Osteoblast (primary cell): ENCODE results near the gene CFAP126. TPM values are rescaled to one million over a fixed set of nuclear protein-coding genes. Genes with fewer than 3 reads are reported as not detected.
"Not testable (repeated sequence)": the region's sequence is repeated elsewhere in the genome, so short reads cannot be mapped to it uniquely, and the experiment has no call there.

Experiments used
- DNase-seq: peaks from one replicate; pipeline ENCODE4 v3.0.0; 2011; ENCODE audit warnings: low spot score, mixed read lengths; ENCODE audit not compliant: insufficient read length; ENCODE audit errors: missing footprints
- H2AFZ ChIP-seq: 2 replicates; pipeline ENCODE4 v1.6.0; 2011; ENCODE audit warnings: mild to moderate bottlenecking, low read length
- H3K27ac ChIP-seq: 2 replicates; pipeline ENCODE4 v1.5.1; 2011; ENCODE audit warnings: mild to moderate bottlenecking, low read depth, low read length, moderate library complexity
- H3K27me3 ChIP-seq: 2 replicates; pipeline ENCODE4 v1.6.0; 2012; ENCODE audit warnings: mild to moderate bottlenecking, control low read depth, inconsistent platforms, low read length, moderate library complexity; ENCODE audit not compliant: insufficient read depth
- H3K36me3 ChIP-seq: 2 replicates; pipeline ENCODE4 v1.5.1; 2011; ENCODE audit warnings: mild to moderate bottlenecking, low read length, control low read depth, moderate library complexity; ENCODE audit not compliant: insufficient read depth
- H3K4me1 ChIP-seq: 2 replicates; pipeline ENCODE4 v1.5.1; 2011; ENCODE audit warnings: mild to moderate bottlenecking, low read length, control low read depth, moderate library complexity; ENCODE audit not compliant: insufficient read depth
- H3K4me2 ChIP-seq: 2 replicates; pipeline ENCODE4 v1.6.0; 2011; ENCODE audit warnings: mild to moderate bottlenecking, low read length; ENCODE audit not compliant: insufficient read depth
- H3K4me3 ChIP-seq: fragments of 200-600 bp; sonication (generic); 3 replicates; pipeline ENCODE4 v1.5.1; 2012; ENCODE audit warnings: mild to moderate bottlenecking, low read length, inconsistent platforms; ENCODE audit not compliant: insufficient read depth
- H3K79me2 ChIP-seq: 2 replicates; pipeline ENCODE4 v1.6.0; 2012; ENCODE audit warnings: mild to moderate bottlenecking, low read length, control low read depth, inconsistent platforms; ENCODE audit not compliant: insufficient read depth
- H3K9me3 ChIP-seq: 2 replicates; pipeline ENCODE4 v1.5.1; 2011; ENCODE audit warnings: low read depth, low read length, control low read depth
- H4K20me1 ChIP-seq: 2 replicates; pipeline ENCODE4 v1.6.0; 2012; ENCODE audit warnings: mild to moderate bottlenecking, low read length, control low read depth; ENCODE audit not compliant: insufficient read depth
- total RNA-seq: library from RNA; depleted of rRNA; stranded (reverse); fragments of >200 nt; gene quantifications from 2 replicates; pipeline ENCODE4 v1.2.3, GENCODE V29; 2012
- TF ChIP-seq, protein P1 (sequence below): IDR thresholded peaks from 2 replicates; pipeline ENCODE4 v1.5.1; 2011; ENCODE audit warnings: mild to moderate bottlenecking, low read depth, low read length, moderate library complexity; ENCODE audit errors: extremely low read depth

The CFAP126 gene
- total RNA-seq, 1 donor: not detected

DNA sequence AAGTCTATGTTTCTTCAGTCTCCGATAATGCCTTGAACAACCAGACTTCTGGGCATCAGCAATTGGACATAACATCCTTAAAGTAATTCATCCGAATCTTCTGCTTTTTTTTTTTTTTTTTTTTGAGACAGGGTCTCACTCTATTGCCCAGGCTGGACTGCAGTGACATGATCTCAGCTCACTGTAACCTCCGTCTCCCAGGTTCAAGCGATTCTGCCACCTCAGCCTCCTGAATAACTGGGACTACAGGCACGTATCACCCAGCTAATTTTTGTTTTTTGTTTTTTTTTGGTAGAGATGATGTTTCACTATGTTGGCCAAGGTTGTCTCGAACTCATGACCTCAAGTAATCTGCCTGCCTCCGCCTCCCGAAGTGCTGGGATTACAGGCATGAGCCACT, 23.9 kb upstream of the CFAP126 start:
- no peak overlapping the region for H2AFZ ChIP-seq

DNA sequence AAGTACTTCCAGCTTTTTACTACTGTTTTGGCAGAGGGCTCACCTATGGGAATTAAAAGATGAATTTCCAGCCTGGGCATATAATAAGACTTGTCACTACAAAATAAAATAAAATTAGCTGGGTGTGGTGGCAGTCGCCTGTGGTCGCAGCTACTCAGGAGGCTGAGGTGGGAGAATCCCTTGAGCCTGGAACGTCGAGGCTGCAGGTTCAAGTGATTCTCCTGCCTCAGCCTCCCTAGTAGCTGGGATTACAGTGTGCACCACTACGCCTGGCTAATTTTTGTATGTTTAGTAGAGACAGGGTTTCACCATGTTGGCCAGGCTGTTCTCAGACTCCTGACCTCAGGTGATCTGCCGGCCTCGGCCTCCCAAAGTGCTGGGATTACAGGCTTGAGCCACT, 23.5 kb upstream of the CFAP126 start:
- not testable (repeated sequence) for H3K27ac ChIP-seq, H3K79me2 ChIP-seq, H2AFZ ChIP-seq, DNase-seq, H3K9me3 ChIP-seq, H4K20me1 ChIP-seq, H3K36me3 ChIP-seq, H3K27me3 ChIP-seq, H3K4me3 ChIP-seq, H3K4me1 ChIP-seq
- H3K4me2 ChIP-seq: peak overlapping the region; percentile 94

More for the DNA sequence above, 23.9 kb upstream of the CFAP126 start:
- TF ChIP-seq, protein P1, sequence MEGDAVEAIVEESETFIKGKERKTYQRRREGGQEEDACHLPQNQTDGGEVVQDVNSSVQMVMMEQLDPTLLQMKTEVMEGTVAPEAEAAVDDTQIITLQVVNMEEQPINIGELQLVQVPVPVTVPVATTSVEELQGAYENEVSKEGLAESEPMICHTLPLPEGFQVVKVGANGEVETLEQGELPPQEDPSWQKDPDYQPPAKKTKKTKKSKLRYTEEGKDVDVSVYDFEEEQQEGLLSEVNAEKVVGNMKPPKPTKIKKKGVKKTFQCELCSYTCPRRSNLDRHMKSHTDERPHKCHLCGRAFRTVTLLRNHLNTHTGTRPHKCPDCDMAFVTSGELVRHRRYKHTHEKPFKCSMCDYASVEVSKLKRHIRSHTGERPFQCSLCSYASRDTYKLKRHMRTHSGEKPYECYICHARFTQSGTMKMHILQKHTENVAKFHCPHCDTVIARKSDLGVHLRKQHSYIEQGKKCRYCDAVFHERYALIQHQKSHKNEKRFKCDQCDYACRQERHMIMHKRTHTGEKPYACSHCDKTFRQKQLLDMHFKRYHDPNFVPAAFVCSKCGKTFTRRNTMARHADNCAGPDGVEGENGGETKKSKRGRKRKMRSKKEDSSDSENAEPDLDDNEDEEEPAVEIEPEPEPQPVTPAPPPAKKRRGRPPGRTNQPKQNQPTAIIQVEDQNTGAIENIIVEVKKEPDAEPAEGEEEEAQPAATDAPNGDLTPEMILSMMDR: no peak
- H3K4me3 ChIP-seq: no peak overlapping the region
- H3K79me2 ChIP-seq: no peaks in the 10 kb centered on the region
- no peak overlapping the region for H3K27ac ChIP-seq
- no peaks in the 10 kb centered on the region for H3K9me3 ChIP-seq
- no peaks in the 10 kb centered on the region for H3K36me3 ChIP-seq
- peaks cover 5% of the 10 kb centered on the region for H3K4me1 ChIP-seq
- no peaks in the 10 kb centered on the region for H3K27me3 ChIP-seq
- H3K4me2 ChIP-seq: no peak overlapping the region
- no peaks in the 10 kb centered on the region for H4K20me1 ChIP-seq
- no peak for DNase-seq

DNA sequence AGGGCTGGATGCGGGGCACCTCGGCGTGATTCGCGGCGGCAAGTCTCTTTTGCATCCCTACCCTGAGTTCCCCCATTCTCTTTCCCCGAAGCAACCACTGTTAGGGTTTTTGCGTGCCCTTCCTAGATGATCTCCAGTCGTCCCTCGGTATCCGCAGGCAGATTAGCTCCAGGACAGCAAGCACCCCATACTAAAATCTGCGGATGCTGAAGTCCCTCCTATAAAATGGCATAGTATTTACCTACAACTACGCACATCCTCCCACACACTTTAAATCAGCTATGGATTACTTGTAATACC, 22.8 kb upstream of the CFAP126 start:
- no peak for DNase-seq
- H2AFZ ChIP-seq: peak overlapping the region; percentile 90
- H3K27me3 ChIP-seq: no peaks in the 10 kb centered on the region
- no peaks in the 10 kb centered on the region for H4K20me1 ChIP-seq
- no peaks in the 10 kb centered on the region for H3K79me2 ChIP-seq
- no peaks in the 10 kb centered on the region for H3K36me3 ChIP-seq
- peaks cover 5% of the 10 kb centered on the region for H3K4me1 ChIP-seq
- peak overlapping the region; percentile 92 for H3K27ac ChIP-seq
- no peaks in the 10 kb centered on the region for H3K9me3 ChIP-seq
- H3K4me3 ChIP-seq: peak overlapping the region; percentile 88
- H3K4me2 ChIP-seq: peak overlapping the region; percentile 94
- TF ChIP-seq, protein P1: no peak

- Histone ChIP-seq H2AFZ (peak overlapping the region; percentile 98), H3K27ac (peak overlapping the region; percentile 97), H3K27me3 (no peaks in the 10 kb centered on the region), H3K4me3 (peak overlapping the region; percentile 88), H3K36me3 (no peaks in the 10 kb centered on the region), H3K4me1 (peaks cover 5% of the 10 kb centered on the region), H3K9me3 (no peaks in the 10 kb centered on the region), H3K79me2 (no peaks in the 10 kb centered on the region), H3K4me2 (peak overlapping the region; percentile 97), H4K20me1 (no peaks in the 10 kb centered on the region)
- TF ChIP-seq, protein P1: no peak
- DNase-seq: peak; percentile 97
These were observed 22.2 kb upstream of the CFAP126 start for GRCh38 chr1:161389691-161390558.

GRCh38 chr1:161389158-161389557, 21.5 kb upstream of the CFAP126 start:
- not testable (repeated sequence) for H3K79me2 ChIP-seq, H3K4me1 ChIP-seq, DNase-seq, H3K27me3 ChIP-seq, H3K9me3 ChIP-seq, H4K20me1 ChIP-seq, H3K36me3 ChIP-seq
- Histone ChIP-seq H3K4me2 (peak overlapping the region; percentile 97), H3K27ac (peak overlapping the region; percentile 97), H3K4me3 (peak overlapping the region; percentile 77), H2AFZ (peak overlapping the region; percentile 98)
